Measurements from ENCODE around the gene RELN. TPM values are rescaled to one million over a fixed set of nuclear protein-coding genes. Genes with fewer than 3 reads are reported as not detected.

The RELN gene
- total RNA-seq, 1 experiment from 2014 or later: 0.10 TPM

DNA sequence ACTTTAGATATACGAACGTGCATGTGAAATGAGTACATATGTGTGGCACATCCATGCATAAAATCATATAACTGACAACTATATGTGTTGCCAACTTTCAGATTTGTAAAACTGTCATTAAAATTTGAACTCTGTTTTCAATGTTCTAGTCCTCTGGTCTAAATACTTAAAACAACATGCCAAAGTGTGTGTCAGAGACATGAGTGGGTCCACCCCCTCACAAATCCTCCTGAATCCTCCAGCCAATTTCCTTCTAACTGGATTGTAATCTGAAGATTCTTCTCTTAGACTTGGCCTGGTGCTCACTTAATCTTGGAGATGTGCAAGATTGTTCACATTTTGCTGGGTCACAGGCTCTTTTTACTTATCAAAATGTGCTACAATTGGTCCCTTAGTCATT lies 184.1 kb downstream of the RELN start:
- ATAC-seq (no peak), DNase-seq (ENCODE audit: low read depth, low spot score) (no peak)
- TF ChIP-seq, protein P1, sequence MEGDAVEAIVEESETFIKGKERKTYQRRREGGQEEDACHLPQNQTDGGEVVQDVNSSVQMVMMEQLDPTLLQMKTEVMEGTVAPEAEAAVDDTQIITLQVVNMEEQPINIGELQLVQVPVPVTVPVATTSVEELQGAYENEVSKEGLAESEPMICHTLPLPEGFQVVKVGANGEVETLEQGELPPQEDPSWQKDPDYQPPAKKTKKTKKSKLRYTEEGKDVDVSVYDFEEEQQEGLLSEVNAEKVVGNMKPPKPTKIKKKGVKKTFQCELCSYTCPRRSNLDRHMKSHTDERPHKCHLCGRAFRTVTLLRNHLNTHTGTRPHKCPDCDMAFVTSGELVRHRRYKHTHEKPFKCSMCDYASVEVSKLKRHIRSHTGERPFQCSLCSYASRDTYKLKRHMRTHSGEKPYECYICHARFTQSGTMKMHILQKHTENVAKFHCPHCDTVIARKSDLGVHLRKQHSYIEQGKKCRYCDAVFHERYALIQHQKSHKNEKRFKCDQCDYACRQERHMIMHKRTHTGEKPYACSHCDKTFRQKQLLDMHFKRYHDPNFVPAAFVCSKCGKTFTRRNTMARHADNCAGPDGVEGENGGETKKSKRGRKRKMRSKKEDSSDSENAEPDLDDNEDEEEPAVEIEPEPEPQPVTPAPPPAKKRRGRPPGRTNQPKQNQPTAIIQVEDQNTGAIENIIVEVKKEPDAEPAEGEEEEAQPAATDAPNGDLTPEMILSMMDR (IDR thresholded peaks at IDR 0.05): no peak
- TF ChIP-seq SIN3A (IDR thresholded peaks at IDR 0.05; ENCODE audit: borderline replicate concordance, insufficient read depth, low read depth, low read length): no peak
- no peak overlapping the region for H3K4me3 ChIP-seq (ENCODE audit: low read depth in 2 of 2, low read length in 2 of 2)
- no TSS peak for BruUV-seq (replicated peaks)
- no peak overlapping the region for H3K27ac ChIP-seq (ENCODE audit: low read length)
- no peaks in the 10 kb centered on the region for H3K9me3 ChIP-seq (ENCODE audit: control insufficient read depth, insufficient read depth, low read depth, low read length)
- POLR2A ChIA-PET: no interaction called here
- intact Hi-C loops (cut with micrococcal nuclease; ENCODE audit: unreplicated experiment) (no loop called here), in situ Hi-C loops (cut with HindIII; ENCODE audit: low pct_unique_long_range_greater_than_20kb, low sequenced_read_pairs) (no loop called here)
- CTCF ChIA-PET: no interaction called here
- H3K36me3 ChIP-seq (ENCODE audit: control insufficient read depth, insufficient read depth, low read length): no peaks in the 10 kb centered on the region
- H3K27me3 ChIP-seq (ENCODE audit: control insufficient read depth, insufficient read depth, low read length): no peaks in the 10 kb centered on the region
- no peaks in the 10 kb centered on the region for H3K4me1 ChIP-seq (ENCODE audit: control insufficient read depth, insufficient read depth, low read length)

DNA sequence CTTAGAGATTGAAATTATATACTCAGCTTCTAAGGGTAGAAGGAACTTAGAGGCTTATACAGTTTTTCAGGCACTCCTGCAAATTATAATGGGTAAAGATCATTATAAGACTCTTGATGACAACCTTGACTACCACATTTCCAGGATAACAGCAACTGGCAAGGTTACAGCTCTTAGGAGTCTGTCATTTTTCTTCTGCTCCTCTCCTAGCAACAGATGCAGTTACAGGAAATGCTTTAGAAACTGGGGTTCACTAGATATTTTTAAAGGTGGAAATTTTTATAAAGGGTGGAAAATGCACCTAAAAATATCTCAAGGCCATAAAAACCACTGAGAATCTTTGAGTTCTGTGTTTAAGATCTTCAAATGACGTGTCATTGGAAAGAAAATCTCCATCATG lies 185.8 kb downstream of the RELN start:
- no peaks in the 10 kb centered on the region for H3K36me3 ChIP-seq (ENCODE audit: control insufficient read depth, insufficient read depth, low read length)
- no peaks in the 10 kb centered on the region for H3K4me1 ChIP-seq (ENCODE audit: control insufficient read depth, insufficient read depth, low read length)
- no TSS peak for BruUV-seq (replicated peaks)
- intact Hi-C loops (cut with micrococcal nuclease; ENCODE audit: unreplicated experiment) (no loop called here), in situ Hi-C loops (cut with HindIII; ENCODE audit: low pct_unique_long_range_greater_than_20kb, low sequenced_read_pairs) (no loop called here)
- no peak overlapping the region for H3K4me3 ChIP-seq (ENCODE audit: low read depth in 2 of 2, low read length in 2 of 2)
- ATAC-seq (no peak), DNase-seq (ENCODE audit: low read depth, low spot score) (no peak)
- ChIA-PET POLR2A (no interaction called here), CTCF (no interaction called here)
- no peaks in the 10 kb centered on the region for H3K9me3 ChIP-seq (ENCODE audit: control insufficient read depth, insufficient read depth, low read depth, low read length)
- no peaks in the 10 kb centered on the region for H3K27me3 ChIP-seq (ENCODE audit: control insufficient read depth, insufficient read depth, low read length)
- H3K27ac ChIP-seq (ENCODE audit: low read length): no peak overlapping the region
- TF ChIP-seq POLR2AphosphoS5 (IDR thresholded peaks at IDR 0.05; ENCODE audit: low read depth, low read length) (no peak), TCF7L2 (IDR thresholded peaks at IDR 0.05; ENCODE audit: low read depth, low read length) (no peak), SIN3A (IDR thresholded peaks at IDR 0.05; ENCODE audit: borderline replicate concordance, insufficient read depth, low read depth, low read length) (no peak)
- TF ChIP-seq, protein P2, sequence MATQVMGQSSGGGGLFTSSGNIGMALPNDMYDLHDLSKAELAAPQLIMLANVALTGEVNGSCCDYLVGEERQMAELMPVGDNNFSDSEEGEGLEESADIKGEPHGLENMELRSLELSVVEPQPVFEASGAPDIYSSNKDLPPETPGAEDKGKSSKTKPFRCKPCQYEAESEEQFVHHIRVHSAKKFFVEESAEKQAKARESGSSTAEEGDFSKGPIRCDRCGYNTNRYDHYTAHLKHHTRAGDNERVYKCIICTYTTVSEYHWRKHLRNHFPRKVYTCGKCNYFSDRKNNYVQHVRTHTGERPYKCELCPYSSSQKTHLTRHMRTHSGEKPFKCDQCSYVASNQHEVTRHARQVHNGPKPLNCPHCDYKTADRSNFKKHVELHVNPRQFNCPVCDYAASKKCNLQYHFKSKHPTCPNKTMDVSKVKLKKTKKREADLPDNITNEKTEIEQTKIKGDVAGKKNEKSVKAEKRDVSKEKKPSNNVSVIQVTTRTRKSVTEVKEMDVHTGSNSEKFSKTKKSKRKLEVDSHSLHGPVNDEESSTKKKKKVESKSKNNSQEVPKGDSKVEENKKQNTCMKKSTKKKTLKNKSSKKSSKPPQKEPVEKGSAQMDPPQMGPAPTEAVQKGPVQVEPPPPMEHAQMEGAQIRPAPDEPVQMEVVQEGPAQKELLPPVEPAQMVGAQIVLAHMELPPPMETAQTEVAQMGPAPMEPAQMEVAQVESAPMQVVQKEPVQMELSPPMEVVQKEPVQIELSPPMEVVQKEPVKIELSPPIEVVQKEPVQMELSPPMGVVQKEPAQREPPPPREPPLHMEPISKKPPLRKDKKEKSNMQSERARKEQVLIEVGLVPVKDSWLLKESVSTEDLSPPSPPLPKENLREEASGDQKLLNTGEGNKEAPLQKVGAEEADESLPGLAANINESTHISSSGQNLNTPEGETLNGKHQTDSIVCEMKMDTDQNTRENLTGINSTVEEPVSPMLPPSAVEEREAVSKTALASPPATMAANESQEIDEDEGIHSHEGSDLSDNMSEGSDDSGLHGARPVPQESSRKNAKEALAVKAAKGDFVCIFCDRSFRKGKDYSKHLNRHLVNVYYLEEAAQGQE (IDR thresholded peaks at IDR 0.05; ENCODE audit: insufficient read depth in 1 of 2, low read depth in 2 of 2, low read length in 1 of 2): no peak
- TF ChIP-seq, protein P1 (IDR thresholded peaks at IDR 0.05): no peak

DNA sequence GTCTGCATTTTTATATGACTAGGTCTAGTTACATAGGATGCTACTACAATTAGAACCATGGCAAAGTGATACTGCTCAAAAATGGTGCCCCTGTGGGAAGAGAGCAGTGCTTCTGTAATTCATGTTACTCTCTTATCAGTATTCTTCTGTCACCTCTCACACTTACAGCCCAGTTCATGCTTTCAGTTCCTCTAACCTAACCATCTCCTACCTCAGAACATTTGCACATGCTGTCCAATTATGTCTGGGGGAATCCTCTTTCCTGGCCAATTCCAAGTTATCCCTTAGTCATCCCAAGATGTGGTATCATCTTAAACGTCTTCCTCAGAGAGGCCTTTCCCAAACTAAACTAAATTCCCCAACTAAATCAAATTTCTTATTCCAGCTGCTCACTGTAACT lies 190.2 kb downstream of the RELN start:
- CTCF ChIA-PET: no interaction called here
- in situ Hi-C loops (cut with HindIII; ENCODE audit: low pct_unique_long_range_greater_than_20kb, low sequenced_read_pairs) (no loop called here), intact Hi-C loops (cut with micrococcal nuclease; ENCODE audit: unreplicated experiment) (no loop called here)
- Histone ChIP-seq H3K4me1 (ENCODE audit: control insufficient read depth, insufficient read depth, low read length) (no peaks in the 10 kb centered on the region), H3K27me3 (ENCODE audit: control insufficient read depth, insufficient read depth, low read length) (no peaks in the 10 kb centered on the region), H3K4me3 (ENCODE audit: low read depth in 2 of 2, low read length in 2 of 2) (no peak overlapping the region), H3K9me3 (ENCODE audit: control insufficient read depth, insufficient read depth, low read depth, low read length) (no peaks in the 10 kb centered on the region; the same call in 1 of the 2 replicates), H3K27ac (ENCODE audit: low read length) (no peak overlapping the region), H3K36me3 (ENCODE audit: control insufficient read depth, insufficient read depth, low read length) (no peaks in the 10 kb centered on the region)
- POLR2A ChIA-PET: no interaction called here
- BruUV-seq (replicated peaks): no TSS peak
- no peak for DNase-seq (ENCODE audit: low read depth, low spot score)
- TF ChIP-seq SIN3A (IDR thresholded peaks at IDR 0.05; ENCODE audit: borderline replicate concordance, insufficient read depth, low read depth, low read length): no peak
- TF ChIP-seq POLR2AphosphoS5 (IDR thresholded peaks at IDR 0.05; ENCODE audit: low read depth, low read length): no peak
- TF ChIP-seq, protein P2 (IDR thresholded peaks at IDR 0.05; ENCODE audit: insufficient read depth in 1 of 2, low read depth in 2 of 2, low read length in 1 of 2): no peak
- TF ChIP-seq, protein P1 (IDR thresholded peaks at IDR 0.05): no peak
- TF ChIP-seq TCF7L2 (IDR thresholded peaks at IDR 0.05; ENCODE audit: low read depth, low read length): no peak
- no peak for ATAC-seq

Measured in Panc1 (cell line).